ENCODE data around the gene ARHGAP44. TPM values are rescaled to one million over a fixed set of nuclear protein-coding genes. Genes with fewer than 3 reads are reported as not detected.

ARHGAP44 gene
- total and polyA plus RNA-seq, 2 of the 13 experiments (the other 11 are each of a cell fraction or from before 2014, with no cell fraction given) = 0.79 to 3.1 TPM

DNA sequence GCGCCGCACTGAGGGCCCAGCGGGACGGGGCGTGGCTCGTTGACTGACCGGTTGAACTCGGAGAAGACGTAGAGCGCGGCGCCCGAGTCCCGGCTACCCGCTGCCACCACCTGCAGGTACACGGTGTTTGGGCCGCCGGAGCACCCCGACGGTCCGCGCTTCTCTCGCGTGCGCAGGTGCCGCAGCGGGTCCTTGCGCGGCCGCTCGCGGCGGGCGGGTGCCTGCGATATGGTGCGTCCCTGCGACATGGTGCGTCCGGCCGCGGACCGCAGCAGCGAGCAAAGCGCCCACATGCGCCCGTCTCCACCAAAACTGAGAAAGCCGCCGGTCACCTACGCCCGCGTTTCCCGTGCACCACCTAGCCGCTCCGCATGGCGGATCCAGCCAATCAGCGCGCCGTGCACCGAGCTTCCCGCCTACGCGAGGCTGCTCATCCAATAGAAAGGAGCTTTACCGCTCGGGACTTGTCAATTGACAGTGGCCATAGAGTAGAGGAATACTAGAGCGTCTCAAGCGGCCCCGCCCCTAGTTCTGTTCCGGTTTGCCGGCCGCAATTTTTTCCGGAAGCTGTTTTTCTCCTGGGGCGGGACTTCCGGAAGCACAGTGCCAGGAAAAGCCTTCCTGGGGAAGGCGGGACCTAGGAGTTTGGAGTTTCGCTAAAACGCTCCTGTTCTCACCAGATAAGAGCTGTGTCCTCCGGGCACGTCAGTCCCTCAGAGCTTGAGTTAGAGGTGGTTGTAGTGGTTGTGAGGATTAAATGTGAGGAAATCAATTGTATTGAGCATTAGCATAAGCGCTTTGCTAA, 228.6 kb downstream of the ARHGAP44 start, which contains the start of gene ELAC2 (continued):
- no peak for TF ChIP-seq ZNF282 (IDR thresholded peaks at IDR 0.05; ENCODE audit: partially characterized antibody)
- TF ChIP-seq RBM22 (optimal IDR thresholded peaks at IDR 0.05; ENCODE audit: low read length) = no peak
- TF ChIP-seq ZBTB1 (CRISPR knock-in tag; IDR thresholded peaks at IDR 0.05; ENCODE audit: borderline replicate concordance) = no peak
- no peak for TF ChIP-seq CBX1 (IDR thresholded peaks at IDR 0.05; ENCODE audit: low read depth)
- no peak for TF ChIP-seq ZNF557 (CRISPR knock-in tag; IDR thresholded peaks at IDR 0.05)
- TF ChIP-seq KAT8 (CRISPR knock-in tag; IDR thresholded peaks at IDR 0.05) = peak; percentile 96
- no peak for TF ChIP-seq ZNF451 (CRISPR knock-in tag; IDR thresholded peaks at IDR 0.05)
- TF ChIP-seq, protein P1, sequence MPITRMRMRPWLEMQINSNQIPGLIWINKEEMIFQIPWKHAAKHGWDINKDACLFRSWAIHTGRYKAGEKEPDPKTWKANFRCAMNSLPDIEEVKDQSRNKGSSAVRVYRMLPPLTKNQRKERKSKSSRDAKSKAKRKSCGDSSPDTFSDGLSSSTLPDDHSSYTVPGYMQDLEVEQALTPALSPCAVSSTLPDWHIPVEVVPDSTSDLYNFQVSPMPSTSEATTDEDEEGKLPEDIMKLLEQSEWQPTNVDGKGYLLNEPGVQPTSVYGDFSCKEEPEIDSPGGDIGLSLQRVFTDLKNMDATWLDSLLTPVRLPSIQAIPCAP (CRISPR knock-in tag; IDR thresholded peaks at IDR 0.05; ENCODE audit: low read depth) = no peak
- TF ChIP-seq MATR3 (CRISPR knock-in tag; IDR thresholded peaks at IDR 0.05) = no peak
- TF ChIP-seq, protein P2, sequence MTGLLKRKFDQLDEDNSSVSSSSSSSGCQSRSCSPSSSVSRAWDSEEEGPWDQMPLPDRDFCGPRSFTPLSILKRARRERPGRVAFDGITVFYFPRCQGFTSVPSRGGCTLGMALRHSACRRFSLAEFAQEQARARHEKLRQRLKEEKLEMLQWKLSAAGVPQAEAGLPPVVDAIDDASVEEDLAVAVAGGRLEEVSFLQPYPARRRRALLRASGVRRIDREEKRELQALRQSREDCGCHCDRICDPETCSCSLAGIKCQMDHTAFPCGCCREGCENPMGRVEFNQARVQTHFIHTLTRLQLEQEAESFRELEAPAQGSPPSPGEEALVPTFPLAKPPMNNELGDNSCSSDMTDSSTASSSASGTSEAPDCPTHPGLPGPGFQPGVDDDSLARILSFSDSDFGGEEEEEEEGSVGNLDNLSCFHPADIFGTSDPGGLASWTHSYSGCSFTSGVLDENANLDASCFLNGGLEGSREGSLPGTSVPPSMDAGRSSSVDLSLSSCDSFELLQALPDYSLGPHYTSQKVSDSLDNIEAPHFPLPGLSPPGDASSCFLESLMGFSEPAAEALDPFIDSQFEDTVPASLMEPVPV (CRISPR knock-in tag; IDR thresholded peaks at IDR 0.05) = peak; percentile 94; the same call in 1 of the 2 replicates
- TF ChIP-seq EZH2 (conservative IDR thresholded peaks at IDR 0.05; ENCODE audit: low read depth, low read length) = no peak
- TF ChIP-seq, protein P3, sequence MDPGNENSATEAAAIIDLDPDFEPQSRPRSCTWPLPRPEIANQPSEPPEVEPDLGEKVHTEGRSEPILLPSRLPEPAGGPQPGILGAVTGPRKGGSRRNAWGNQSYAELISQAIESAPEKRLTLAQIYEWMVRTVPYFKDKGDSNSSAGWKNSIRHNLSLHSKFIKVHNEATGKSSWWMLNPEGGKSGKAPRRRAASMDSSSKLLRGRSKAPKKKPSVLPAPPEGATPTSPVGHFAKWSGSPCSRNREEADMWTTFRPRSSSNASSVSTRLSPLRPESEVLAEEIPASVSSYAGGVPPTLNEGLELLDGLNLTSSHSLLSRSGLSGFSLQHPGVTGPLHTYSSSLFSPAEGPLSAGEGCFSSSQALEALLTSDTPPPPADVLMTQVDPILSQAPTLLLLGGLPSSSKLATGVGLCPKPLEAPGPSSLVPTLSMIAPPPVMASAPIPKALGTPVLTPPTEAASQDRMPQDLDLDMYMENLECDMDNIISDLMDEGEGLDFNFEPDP (CRISPR knock-in tag; conservative IDR thresholded peaks at IDR 0.05) = no peak
- no peak for TF ChIP-seq MTF1 (CRISPR knock-in tag; IDR thresholded peaks at IDR 0.05)
- TF ChIP-seq, protein P4, sequence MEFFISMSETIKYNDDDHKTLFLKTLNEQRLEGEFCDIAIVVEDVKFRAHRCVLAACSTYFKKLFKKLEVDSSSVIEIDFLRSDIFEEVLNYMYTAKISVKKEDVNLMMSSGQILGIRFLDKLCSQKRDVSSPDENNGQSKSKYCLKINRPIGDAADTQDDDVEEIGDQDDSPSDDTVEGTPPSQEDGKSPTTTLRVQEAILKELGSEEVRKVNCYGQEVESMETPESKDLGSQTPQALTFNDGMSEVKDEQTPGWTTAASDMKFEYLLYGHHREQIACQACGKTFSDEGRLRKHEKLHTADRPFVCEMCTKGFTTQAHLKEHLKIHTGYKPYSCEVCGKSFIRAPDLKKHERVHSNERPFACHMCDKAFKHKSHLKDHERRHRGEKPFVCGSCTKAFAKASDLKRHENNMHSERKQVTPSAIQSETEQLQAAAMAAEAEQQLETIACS (CRISPR knock-in tag; IDR thresholded peaks at IDR 0.05) = no peak; the same call in 1 of the 2 replicates
- no peak for TF ChIP-seq SRY (CRISPR knock-in tag; IDR thresholded peaks at IDR 0.05)
- TF ChIP-seq, protein P5, sequence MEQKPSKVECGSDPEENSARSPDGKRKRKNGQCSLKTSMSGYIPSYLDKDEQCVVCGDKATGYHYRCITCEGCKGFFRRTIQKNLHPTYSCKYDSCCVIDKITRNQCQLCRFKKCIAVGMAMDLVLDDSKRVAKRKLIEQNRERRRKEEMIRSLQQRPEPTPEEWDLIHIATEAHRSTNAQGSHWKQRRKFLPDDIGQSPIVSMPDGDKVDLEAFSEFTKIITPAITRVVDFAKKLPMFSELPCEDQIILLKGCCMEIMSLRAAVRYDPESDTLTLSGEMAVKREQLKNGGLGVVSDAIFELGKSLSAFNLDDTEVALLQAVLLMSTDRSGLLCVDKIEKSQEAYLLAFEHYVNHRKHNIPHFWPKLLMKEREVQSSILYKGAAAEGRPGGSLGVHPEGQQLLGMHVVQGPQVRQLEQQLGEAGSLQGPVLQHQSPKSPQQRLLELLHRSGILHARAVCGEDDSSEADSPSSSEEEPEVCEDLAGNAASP (CRISPR knock-in tag; IDR thresholded peaks at IDR 0.05; ENCODE audit: borderline replicate concordance) = no peak
- no peak for TF ChIP-seq ATF7 (IDR thresholded peaks at IDR 0.05)
- TF ChIP-seq ATF7 (CRISPR knock-in tag; IDR thresholded peaks at IDR 0.05) = no peak
- TF ChIP-seq SOX6 (IDR thresholded peaks at IDR 0.05) = no peak
- TF ChIP-seq SOX6 (CRISPR knock-in tag; IDR thresholded peaks at IDR 0.05) = peak; percentile 23
- TF ChIP-seq, protein P6, sequence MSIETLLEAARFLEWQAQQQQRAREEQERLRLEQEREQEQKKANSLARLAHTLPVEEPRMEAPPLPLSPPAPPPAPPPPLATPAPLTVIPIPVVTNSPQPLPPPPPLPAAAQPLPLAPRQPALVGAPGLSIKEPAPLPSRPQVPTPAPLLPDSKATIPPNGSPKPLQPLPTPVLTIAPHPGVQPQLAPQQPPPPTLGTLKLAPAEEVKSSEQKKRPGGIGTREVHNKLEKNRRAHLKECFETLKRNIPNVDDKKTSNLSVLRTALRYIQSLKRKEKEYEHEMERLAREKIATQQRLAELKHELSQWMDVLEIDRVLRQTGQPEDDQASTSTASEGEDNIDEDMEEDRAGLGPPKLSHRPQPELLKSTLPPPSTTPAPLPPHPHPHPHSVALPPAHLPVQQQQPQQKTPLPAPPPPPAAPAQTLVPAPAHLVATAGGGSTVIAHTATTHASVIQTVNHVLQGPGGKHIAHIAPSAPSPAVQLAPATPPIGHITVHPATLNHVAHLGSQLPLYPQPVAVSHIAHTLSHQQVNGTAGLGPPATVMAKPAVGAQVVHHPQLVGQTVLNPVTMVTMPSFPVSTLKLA (IDR thresholded peaks at IDR 0.05) = peak; percentile 72
- peak; percentile 11; the same call in 1 of the 2 replicates for TF ChIP-seq NR2F2 (IDR thresholded peaks at IDR 0.05; ENCODE audit: borderline replicate concordance, low read depth)
- no peak; the same call in 1 of the 2 replicates for TF ChIP-seq SP140L (CRISPR knock-in tag; IDR thresholded peaks at IDR 0.05; ENCODE audit: borderline replicate concordance)

Data from HepG2 (cell line).